Activated CD4-positive, alpha-beta T cell treated with anti-CD3 and anti-CD28 coated beads, Interleukin-2, Interleukin-6, amounts not matched to agents 100 ng/mL and 50 ng/mL, durations not matched to agents 16 hours and 8 hours (primary cell): ENCODE results near the gene SCN3B.

Experiments used
- DNase-seq: peaks from one replicate; pipeline ENCODE4 v3.0.0-alpha.2; 2020

Gene SCN3B

GRCh38 chr11:123653827-123654565 is 428 bp downstream of the SCN3B start:
- DNase-seq: peak; percentile 26

- DNase-seq: no peak
These were observed 969 bp downstream of the SCN3B start for GRCh38 chr11:123653483-123653826.

DNA sequence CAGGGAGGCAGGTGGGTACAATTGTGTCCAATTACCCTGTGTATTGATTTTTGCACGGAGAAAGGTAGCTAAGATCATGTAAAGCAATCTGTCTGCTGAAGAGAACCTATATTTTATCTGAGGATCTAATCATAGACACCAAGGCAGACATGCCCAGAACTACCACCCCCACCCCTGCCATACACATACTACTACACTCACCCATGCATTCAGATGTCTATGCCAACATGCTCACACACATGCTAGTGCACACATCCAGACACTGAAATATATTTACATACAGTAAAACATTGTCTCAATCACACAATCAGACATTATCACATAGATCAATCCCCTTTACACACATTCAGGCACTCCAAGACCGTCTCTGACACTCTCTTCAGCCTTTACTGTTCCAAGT is 1.8 kb downstream of the SCN3B start:
- no peak for DNase-seq

DNA sequence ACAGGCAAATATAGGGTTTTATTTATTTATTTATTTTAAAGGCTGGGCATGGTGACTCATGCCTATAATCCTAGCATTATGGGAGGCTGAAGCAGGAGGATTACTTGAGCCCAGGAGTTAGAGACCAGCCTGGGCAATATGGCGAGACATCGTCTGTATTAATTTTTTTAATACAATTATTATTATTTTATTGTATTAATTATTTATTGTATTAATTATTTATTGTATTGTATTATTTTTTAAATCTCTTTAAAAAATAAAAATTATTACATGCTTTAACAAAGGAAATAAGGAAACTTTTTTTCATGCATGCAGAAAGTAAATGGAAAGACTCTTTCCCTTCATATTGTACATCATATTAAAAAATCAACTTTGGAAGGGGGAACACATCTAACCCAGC is 3.5 kb downstream of the SCN3B start:
- no peak for DNase-seq

DNA sequence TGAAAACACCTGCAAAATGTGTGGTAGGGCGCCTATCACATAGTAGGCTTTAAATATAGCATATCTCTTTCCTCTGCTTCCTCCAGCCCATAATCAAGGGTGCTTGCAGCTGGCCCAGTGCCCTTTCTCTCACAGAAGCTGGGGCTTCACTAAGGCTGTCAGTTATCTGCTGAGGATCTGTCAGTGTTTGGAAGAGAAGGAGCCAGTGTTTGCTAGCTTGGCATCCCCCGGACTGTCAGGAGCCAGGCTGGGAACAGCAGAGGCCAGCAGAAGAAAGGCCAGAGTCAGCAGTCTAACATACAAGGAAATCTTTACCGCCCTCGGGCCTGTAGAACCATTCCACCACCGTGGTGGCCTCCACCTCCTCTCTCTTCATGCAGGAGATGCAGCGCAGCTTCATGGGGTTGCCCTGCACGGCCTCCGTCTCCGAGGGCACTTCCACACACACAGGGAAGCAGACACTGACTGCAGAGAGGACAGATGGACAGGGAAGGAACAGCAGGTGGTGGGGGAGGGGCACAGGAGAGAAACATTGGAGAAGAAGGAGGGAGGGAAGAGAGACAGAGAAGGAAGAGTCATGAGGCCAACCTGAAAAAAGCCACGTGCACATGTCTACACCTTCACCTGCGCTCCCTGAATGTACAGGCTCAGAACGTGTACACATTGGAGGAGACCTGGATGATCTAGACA is 9.0 kb downstream of the SCN3B start:
- no peak for DNase-seq

- no peak for DNase-seq
These were observed 12.0 kb downstream of the SCN3B start for GRCh38 chr11:123642435-123642834.

DNA sequence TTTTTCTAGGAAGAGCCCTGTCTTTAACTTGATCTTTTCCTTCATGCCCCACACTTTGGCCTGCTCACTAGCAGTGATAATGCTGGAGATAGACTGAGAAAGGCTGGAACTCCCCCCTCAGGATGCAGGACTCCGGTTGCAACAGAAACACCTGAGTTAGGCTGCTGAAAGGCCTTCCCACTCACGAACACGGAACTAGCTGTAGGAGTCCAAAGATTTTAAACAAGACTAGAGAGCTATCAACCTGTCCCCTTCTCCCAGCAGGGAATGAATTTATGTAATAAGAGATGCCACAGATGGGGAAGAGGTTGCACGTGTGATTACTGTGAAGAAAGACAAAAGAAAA is 13.0 kb downstream of the SCN3B start:
- DNase-seq: no peak

DNA sequence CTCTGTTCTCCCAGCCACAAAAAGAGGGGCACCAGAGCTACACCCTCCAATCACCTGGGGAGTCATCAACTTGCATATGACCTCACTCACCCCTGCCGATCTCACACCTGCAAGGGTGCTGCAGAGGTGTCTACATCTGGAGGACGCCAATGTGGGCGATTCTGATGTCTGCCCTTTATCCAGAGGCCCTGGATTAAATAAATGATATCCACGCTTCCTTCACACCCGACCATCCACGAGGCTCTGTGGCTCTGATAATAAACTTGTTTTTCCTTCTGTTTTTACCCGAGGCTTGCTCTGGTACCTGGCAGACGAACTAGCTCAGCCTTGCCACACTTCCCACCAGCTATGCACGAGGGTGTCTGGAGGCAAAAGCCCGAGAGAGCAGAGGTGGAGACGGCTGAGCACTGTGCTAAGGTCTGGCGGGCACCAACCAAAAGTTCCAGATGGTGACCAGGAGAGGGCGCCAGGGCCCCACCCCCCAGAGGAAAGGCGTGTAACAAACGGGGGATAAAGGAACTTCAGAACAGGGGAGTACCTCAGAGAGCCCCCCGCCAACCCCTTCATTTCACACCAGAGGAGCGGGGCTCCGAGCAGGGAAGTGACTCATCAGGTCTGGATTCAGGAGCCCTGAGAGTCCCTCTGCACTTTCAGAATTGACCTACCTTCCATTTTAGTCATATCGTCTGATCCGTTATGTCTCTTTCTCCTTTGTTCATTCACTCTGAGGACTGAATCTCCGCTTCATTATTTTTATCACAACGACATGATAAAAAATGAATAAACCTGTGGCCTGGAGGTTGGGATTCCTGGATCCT is 13.5 kb downstream of the SCN3B start:
- DNase-seq: peak; percentile 63

DNA sequence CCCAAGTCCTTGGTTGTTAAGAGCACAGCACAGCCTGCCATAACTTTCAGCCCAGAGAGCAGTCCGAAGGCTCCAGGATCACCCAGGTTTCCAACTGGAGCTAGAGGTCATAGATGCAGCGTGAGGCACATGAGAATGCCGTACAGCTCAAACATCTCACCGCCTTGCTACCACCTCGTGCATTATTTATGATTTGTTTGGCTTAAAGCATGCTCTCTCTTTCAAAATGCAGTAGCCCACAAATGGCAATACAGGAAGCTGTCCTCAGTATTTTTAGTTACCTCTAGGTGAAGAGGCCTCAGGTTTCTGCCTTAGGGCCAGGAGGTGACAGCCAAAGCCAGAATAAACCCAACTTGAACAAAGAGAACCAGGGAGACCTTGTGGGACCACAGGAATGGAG is 14.4 kb downstream of the SCN3B start:
- DNase-seq: no peak

DNA sequence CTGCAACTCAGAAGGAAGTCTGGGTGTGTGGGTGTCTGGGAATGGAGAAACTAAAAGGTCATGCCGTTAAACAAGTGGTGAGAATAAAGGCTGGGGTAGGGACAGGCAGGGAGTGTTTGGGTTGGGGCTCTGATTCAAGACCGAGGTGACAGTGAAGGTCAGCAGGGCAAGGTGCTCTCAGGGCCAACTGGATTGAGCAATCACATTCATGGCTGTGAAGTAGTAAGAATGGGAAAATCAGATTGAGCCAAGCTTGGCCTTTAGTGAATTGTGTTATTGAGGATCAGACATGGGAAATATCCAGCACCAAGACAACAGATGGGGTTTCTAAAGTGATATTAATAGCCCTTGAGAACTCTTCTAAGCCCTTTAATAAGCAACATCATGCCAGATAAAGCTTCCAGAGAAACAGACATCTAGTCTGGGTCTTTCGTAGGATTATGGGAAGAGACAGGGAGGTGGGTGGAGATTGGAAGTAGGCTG is 24.3 kb downstream of the SCN3B start:
- no peak for DNase-seq

GRCh38 chr11:123628936-123629683 is 25.3 kb downstream of the SCN3B start:
- no peak for DNase-seq

GRCh38 chr11:123624974-123625373 is 29.4 kb downstream of the SCN3B start:
- DNase-seq: no peak

DNA sequence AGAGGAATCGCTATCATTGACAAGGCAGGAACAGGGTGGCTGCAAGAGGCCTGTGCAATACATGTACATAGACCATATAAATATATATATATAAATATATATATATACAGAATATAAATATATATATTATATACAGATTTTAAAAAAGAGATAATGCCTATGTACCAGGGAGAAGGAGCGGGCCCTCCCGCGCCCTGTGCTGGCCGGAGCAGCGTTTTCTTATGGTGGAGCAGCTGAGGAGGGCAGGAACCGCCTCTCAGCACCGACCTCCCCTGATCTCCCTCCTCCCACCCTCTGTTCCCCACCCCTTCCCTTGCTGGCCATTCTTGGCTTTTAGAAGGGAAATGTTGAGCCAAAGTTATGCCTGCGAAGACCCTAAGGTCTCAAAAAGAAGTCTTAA is 31.8 kb downstream of the SCN3B start:
- DNase-seq: no peak

DNA sequence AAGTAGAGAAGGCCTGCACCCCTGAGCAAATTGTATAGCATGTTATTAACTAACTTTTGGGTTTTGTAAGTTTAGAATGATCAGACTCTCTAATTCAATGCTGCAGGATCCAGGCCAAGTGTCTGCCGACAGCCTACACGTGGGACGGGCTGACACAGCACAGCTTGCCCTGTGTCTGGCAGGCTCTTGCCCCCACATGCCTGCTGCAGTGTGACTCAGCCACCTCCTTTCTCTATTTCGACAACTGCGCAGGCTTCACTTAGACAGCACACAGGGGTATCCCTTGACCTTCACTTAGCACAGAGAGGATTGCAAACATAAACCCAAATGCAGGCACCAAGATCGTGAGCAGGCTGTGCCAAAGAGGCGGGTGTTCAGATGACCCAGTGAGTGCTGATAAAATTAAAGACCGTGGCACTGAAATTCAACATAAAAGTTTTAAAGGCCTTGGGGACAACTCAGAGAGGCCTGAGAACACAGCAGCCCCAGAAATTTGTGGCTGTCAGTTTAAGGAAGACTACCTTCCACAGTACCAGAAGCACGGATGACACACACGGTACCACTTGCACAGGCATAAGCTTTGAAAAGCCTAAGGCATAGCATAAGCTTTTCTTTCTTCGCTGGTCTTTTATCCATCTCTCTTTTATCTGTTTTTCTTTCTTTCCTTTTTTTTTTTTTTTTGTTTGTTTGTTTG is 37.8 kb downstream of the SCN3B start:
- no peak for DNase-seq

DNA sequence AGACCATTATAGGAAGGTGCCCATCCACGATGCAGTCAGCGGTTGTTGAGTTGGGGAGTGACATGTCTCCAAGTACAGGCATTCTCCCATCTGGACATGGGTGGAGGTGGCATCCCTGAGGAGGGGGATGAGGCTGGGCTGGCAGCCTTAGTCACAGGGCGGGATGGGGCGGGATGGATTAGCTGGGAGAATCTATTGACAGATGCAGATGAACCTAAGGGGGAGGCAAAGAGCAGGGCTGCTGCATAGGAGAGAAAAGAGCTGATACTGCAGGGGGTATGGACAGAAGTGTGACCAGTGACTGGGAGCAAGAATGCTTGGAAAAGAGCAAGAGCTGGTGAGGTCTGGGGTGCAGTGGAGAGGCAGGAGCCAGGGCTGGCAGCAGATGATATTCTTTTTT is 42.7 kb downstream of the SCN3B start:
- no peak for DNase-seq

GRCh38 chr11:123608945-123609344 is 45.5 kb downstream of the SCN3B start:
- DNase-seq: no peak

DNA sequence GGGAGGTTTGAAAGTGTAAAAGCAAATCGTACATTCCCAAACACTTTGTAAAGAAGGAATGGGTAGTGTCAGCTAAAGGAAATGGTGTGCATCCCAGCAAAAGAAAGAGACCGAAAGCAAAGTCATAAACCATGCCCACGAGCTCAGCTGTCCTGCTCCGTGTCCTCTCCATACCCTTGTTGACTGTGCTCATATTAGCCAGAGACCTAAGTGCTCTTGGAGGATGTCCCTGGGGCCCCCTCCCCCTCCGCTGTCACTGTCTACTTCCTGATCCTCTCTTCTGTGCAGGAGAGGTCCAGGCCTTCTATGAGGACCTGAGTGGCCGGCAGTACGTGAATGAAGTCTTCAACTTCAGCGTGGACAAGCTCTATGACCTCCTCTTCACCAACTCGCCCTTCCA is 46.1 kb downstream of the SCN3B start:
- DNase-seq: no peak

- DNase-seq: no peak
These were observed 46.6 kb downstream of the SCN3B start for GRCh38 chr11:123607781-123608180.

DNA sequence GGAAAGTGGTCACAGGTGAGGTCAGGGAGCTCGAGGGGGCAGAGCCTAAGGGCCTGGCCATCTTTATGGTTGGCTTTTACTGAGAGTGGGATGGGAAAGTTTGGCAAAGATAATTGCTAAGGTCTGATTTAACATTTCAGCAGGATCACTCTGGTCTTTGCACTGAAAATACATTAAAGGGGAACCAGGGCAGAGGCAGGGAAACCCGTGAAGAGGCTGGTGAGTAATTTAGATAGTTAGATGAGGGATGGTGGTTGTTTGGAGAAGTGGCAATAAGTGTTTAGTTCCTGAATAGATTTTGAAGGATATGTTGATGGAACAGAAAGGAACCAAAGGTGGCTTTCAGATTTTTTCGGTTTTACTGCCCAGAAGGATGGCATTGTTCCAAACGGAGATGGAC is 50.8 kb downstream of the SCN3B start:
- no peak for DNase-seq

- DNase-seq: no peak
These were observed 52.7 kb downstream of the SCN3B start for GRCh38 chr11:123601743-123602142.

- DNase-seq: no peak
These were observed 53.3 kb downstream of the SCN3B start for GRCh38 chr11:123601136-123601535.

- DNase-seq: no peak
These were observed 56.6 kb downstream of the SCN3B start for GRCh38 chr11:123597859-123598258.

DNA sequence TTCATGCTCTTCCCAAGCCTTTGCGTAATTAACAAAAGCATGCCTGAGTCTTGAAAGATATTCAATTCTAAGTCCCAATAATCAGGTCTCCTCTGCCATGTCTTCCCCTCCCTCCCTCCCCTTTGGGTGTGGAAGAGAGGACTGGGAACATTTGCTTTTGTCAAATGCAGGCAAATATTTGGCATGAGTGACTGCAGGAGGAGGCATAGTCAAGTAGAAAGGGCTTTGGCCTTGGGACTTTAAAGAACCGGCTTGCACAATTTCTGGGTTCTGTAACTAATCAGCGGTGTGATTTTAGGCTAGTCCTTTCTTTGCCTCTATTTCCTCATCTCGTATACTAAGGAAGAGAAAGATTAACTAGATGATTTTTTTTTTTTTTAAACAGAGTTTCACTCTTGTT is 59.5 kb downstream of the SCN3B start:
- no peak for DNase-seq
